Transverse colon (tissue), 3 donors: ENCODE measurements around the gene LRP1.

Experiments
- EP300 ChIP-seq: sonication (generic); formaldehyde crosslinking; IDR thresholded peaks from one replicate; pipeline ENCODE4 v1.6.1; 2017; ENCODE audit warnings: antibody characterized with exemption, low read depth
- POLR2A ChIP-seq: fragments of 450-650 bp; IDR thresholded peaks from one replicate; pipeline ENCODE4 v1.6.1; 2016; ENCODE audit warnings: antibody characterized with exemption, mild to moderate bottlenecking, moderate library complexity
- TF ChIP-seq, protein P1 (sequence below), 5 experiments: fragments of 200-600 bp in 3 of 5; fragments of 450-650 bp in 2 of 5; sonication (generic) in 3 of 5; IDR thresholded peaks; 1 replicate in 2 of 5; 2 replicates in 3 of 5; pipeline ENCODE4 v1.5.1; 2016 to 2017; ENCODE audit warnings: antibody characterized with exemption in 5 of 5, inconsistent platforms in 3 of 5, mild to moderate bottlenecking in 2 of 5, moderate library complexity in 1 of 5

DNA sequence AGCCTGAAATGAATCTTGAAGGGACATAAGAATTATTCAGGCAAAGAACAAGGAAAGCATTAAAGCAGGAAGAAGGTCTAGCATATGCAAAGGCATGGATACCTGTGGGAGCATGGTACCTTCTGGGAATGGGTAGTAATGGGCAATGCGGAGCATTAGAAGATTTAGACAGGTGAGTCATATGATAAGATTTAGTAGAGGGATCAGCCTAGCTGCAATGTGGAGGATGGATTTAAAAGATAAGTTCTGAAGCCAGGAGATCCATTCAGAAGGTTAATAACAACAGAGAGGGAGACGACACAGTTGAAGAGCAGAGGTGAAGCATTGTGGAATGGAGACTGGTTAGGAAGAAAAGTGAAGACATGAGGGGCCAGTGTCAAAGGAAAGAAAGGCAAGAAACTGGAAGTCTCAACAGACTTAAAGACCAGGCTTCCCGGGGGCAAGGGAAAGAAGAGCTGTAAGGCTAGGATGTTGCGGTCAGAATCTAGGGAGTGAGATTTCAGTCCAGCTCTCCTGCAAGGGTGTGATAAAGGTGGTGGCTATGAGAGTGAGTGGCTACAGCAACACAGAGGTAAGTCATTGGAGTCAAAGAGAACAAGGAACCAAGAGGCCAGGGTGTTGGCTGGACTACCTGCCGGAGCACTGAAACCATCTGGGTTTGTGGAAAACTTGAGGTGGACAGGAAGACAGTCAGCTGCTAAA is 11.6 kb upstream of the LRP1 start:
- TF ChIP-seq EP300, result no peak
- TF ChIP-seq, protein P1, sequence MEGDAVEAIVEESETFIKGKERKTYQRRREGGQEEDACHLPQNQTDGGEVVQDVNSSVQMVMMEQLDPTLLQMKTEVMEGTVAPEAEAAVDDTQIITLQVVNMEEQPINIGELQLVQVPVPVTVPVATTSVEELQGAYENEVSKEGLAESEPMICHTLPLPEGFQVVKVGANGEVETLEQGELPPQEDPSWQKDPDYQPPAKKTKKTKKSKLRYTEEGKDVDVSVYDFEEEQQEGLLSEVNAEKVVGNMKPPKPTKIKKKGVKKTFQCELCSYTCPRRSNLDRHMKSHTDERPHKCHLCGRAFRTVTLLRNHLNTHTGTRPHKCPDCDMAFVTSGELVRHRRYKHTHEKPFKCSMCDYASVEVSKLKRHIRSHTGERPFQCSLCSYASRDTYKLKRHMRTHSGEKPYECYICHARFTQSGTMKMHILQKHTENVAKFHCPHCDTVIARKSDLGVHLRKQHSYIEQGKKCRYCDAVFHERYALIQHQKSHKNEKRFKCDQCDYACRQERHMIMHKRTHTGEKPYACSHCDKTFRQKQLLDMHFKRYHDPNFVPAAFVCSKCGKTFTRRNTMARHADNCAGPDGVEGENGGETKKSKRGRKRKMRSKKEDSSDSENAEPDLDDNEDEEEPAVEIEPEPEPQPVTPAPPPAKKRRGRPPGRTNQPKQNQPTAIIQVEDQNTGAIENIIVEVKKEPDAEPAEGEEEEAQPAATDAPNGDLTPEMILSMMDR (IDR thresholded peaks at IDR 0.05), result no peak
- no peak for TF ChIP-seq POLR2A
